GM23338 (cell line): ENCODE measurements around the gene BARX2. TPM values are rescaled to one million over a fixed set of nuclear protein-coding genes. Genes with fewer than 3 reads are reported as not detected.

Experiments used
- ATAC-seq: fragments of 200-7000 bp; cut with Tn5 transposase; 3 replicates; pipeline ENCODE4 v1.9.1; 2020
- DNase-seq: peaks from one replicate; pipeline ENCODE4 v3.0.0-alpha.2; 2015; ENCODE audit warnings: low spot score
- H2AFZ ChIP-seq: fragments of 200-600 bp; sonication (generic); 2 replicates; pipeline ENCODE4 v1.8.0; 2016; ENCODE audit warnings: antibody characterized with exemption, mild to moderate bottlenecking, moderate library complexity
- H3F3A ChIP-seq: fragments of 200-600 bp; sonication (generic); replicated peaks from 2 replicates; pipeline ENCODE4 v1.8.0; 2017; ENCODE audit warnings: antibody characterized with exemption, mixed run types, low read depth
- H3K27ac ChIP-seq: fragments of 200-600 bp; sonication (generic); 2 replicates; pipeline ENCODE4 v1.6.1; 2016; ENCODE audit warnings: low read depth
- H3K27me3 ChIP-seq: fragments of 200-600 bp; sonication (generic); 2 replicates; pipeline ENCODE4 v1.8.0; 2016; ENCODE audit warnings: mild to moderate bottlenecking, mixed run types, moderate library complexity; ENCODE audit not compliant: insufficient read depth
- H3K36me3 ChIP-seq: fragments of 200-600 bp; sonication (generic); 2 replicates; pipeline ENCODE4 v1.8.0; 2016; ENCODE audit warnings: mild to moderate bottlenecking; ENCODE audit not compliant: insufficient read depth
- H3K4me1 ChIP-seq: fragments of 200-600 bp; sonication (generic); 2 replicates; pipeline ENCODE4 v1.8.0; 2016; ENCODE audit warnings: mild to moderate bottlenecking, moderate library complexity; ENCODE audit not compliant: insufficient read depth
- H3K4me2 ChIP-seq: fragments of 200-600 bp; sonication (generic); 2 replicates; pipeline ENCODE4 v1.7.1; 2017; ENCODE audit warnings: mixed run types
- H3K4me3 ChIP-seq: fragments of 200-600 bp; sonication (generic); 2 replicates; pipeline ENCODE4 v1.6.1; 2016; ENCODE audit warnings: mixed run types
- H3K79me2 ChIP-seq: fragments of 200-600 bp; sonication (generic); replicated peaks from 2 replicates; pipeline ENCODE4 v1.8.0; 2017; ENCODE audit warnings: mild to moderate bottlenecking; ENCODE audit not compliant: insufficient read depth
- H3K9me2 ChIP-seq: fragments of 200-600 bp; sonication (generic); 2 replicates; pipeline ENCODE4 v1.8.0; 2017; ENCODE audit not compliant: insufficient read depth
- H4K20me1 ChIP-seq: fragments of 200-600 bp; sonication (generic); replicated peaks from 2 replicates; pipeline ENCODE4 v1.8.0; 2017; ENCODE audit warnings: mild to moderate bottlenecking; ENCODE audit not compliant: insufficient read depth
- H3K27ac Mint-ChIP-seq: 2 replicates; pipeline ENCODE4 v1.8.0; 2020; ENCODE audit warnings: inconsistent platforms, mild to moderate bottlenecking, moderate library complexity, mixed read lengths
- H3K27me3 Mint-ChIP-seq: 3 replicates; pipeline ENCODE4 v1.8.0; 2022; ENCODE audit warnings: low read depth, mild to moderate bottlenecking, moderate library complexity, mixed read lengths, inconsistent platforms; ENCODE audit not compliant: insufficient read depth, poor library complexity
- H3K36me3 Mint-ChIP-seq: 3 replicates; pipeline ENCODE4 v1.8.0; 2021; ENCODE audit warnings: low read depth, mild to moderate bottlenecking, inconsistent platforms, moderate library complexity, mixed read lengths
- H3K4me1 Mint-ChIP-seq: 3 replicates; pipeline ENCODE4 v1.8.0; 2020; ENCODE audit warnings: mild to moderate bottlenecking, inconsistent platforms, mixed read lengths
- H3K4me3 Mint-ChIP-seq: 3 replicates; pipeline ENCODE4 v1.8.0; 2021; ENCODE audit warnings: moderate library complexity, mild to moderate bottlenecking, inconsistent platforms, mixed read lengths
- H3K9me3 Mint-ChIP-seq: 3 replicates; pipeline ENCODE4 v1.8.0; 2020; ENCODE audit warnings: moderate library complexity, mild to moderate bottlenecking, inconsistent platforms, mixed read lengths
- CREB1 ChIP-seq: fragments of 250-450 bp; sonication (Bioruptor Pico); IDR thresholded peaks from 2 replicates; pipeline ENCODE4 v1.5.0; 2020; ENCODE audit warnings: low read depth, mild to moderate bottlenecking, moderate library complexity
- CTCF ChIP-seq, 2 experiments: fragments of 200-600 bp in 1 of 2; sonication (generic) in 1 of 2; conservative IDR thresholded peaks; 2 replicates each; pipeline versions ENCODE4 v1.5.1 to v1.6.1; 2016 to 2017; ENCODE audit warnings: antibody characterized with exemption in 2 of 2, low read depth in 2 of 2, mild to moderate bottlenecking in 2 of 2, moderate library complexity in 1 of 2
- ETS1 ChIP-seq: IDR thresholded peaks from 2 replicates; pipeline ENCODE4 v1.6.1; 2016; ENCODE audit warnings: antibody characterized with exemption
- EZH2phosphoT487 ChIP-seq: fragments of 200-600 bp; sonication (generic); IDR thresholded peaks from one replicate; pipeline ENCODE4 v1.8.1; 2018; ENCODE audit warnings: antibody characterized with exemption; ENCODE audit not compliant: unreplicated experiment
- JUNB ChIP-seq: IDR thresholded peaks from one replicate; pipeline ENCODE4 v1.6.1; 2016; ENCODE audit warnings: antibody characterized with exemption; ENCODE audit not compliant: unreplicated experiment
- NANOG ChIP-seq: IDR thresholded peaks from 2 replicates; pipeline ENCODE4 v1.6.1; 2016; ENCODE audit warnings: antibody characterized with exemption, borderline replicate concordance
- POLR2AphosphoS5 ChIP-seq: IDR thresholded peaks from 2 replicates; pipeline ENCODE4 v1.6.1; 2016; ENCODE audit warnings: antibody characterized with exemption, low read depth
- REST ChIP-seq: IDR thresholded peaks from one replicate; pipeline ENCODE4 v1.6.1; 2018; ENCODE audit warnings: antibody characterized with exemption; ENCODE audit not compliant: unreplicated experiment
- STAT1 ChIP-seq: IDR thresholded peaks from one replicate; pipeline ENCODE4 v1.6.1; 2016; ENCODE audit warnings: antibody characterized with exemption; ENCODE audit not compliant: unreplicated experiment
- ZNF114 ChIP-seq: fragments of 250-450 bp; sonication (Bioruptor Pico); IDR thresholded peaks from 2 replicates; pipeline ENCODE4 v1.5.0; 2020; ENCODE audit warnings: mild to moderate bottlenecking, moderate library complexity
- ZNF331 ChIP-seq: fragments of 250-450 bp; sonication (Bioruptor Pico); IDR thresholded peaks from 2 replicates; pipeline ENCODE4 v1.5.0; 2020; ENCODE audit warnings: low read depth, mild to moderate bottlenecking, moderate library complexity
- polyA plus RNA-seq: library from polyadenylated mRNA; unstranded; fragments of >200 nt; fragmentation: Nextera tagmentation; extraction: Ambion mirVana; gene quantifications from 2 replicates; pipeline ENCODE4 v1.2.1, GENCODE V29; 2016
- total RNA-seq: library from RNA; depleted of rRNA; stranded (reverse); fragments of >200 nt; shearing (Covaris generic); gene quantifications from 2 replicates; pipeline ENCODE4 v1.2.3, GENCODE V29; 2014

The BARX2 gene
- total and polyA plus RNA-seq, 2 experiments from 2014 or later = not detected

- TF ChIP-seq ETS1 (no peak), JUNB (no peak), CREB1 (no peak), POLR2AphosphoS5 (no peak), ZNF331 (CRISPR knock-in tag) (no peak), STAT1 (no peak), NANOG (no peak), CTCF (conservative IDR thresholded peaks at IDR 0.05; ENCODE audit: low read depth in 2 of 2) (no peak), REST (no peak)
These were observed 29.1 kb downstream of the BARX2 start (continued) for GRCh38 chr11:129404731-129405130.

- no peaks in the 10 kb centered on the region for H3F3A ChIP-seq
- no peaks in the 10 kb centered on the region for H3K27me3 ChIP-seq
- Mint-ChIP-seq H3K27ac (no peak overlapping the region), H3K4me3 (no peak overlapping the region), H3K27me3 (peaks cover 2% of the 10 kb centered on the region), H3K9me3 (no peaks in the 10 kb centered on the region), H3K4me1 (no peaks in the 10 kb centered on the region), H3K36me3 (no peaks in the 10 kb centered on the region)
- no peaks in the 10 kb centered on the region for H3K9me2 ChIP-seq
- H3K4me3 ChIP-seq = no peak overlapping the region
- no peaks in the 10 kb centered on the region for H3K4me1 ChIP-seq
- no peak overlapping the region for H3K4me2 ChIP-seq
- TF ChIP-seq ETS1 (no peak), POLR2AphosphoS5 (no peak), REST (no peak), EZH2phosphoT487 (no peak), JUNB (no peak), ZNF114 (CRISPR knock-in tag) (no peak)
- no peak for ATAC-seq
- H3K36me3 ChIP-seq = no peaks in the 10 kb centered on the region
- no peaks in the 10 kb centered on the region for H4K20me1 ChIP-seq
- H3K27ac ChIP-seq = no peak overlapping the region
- H3K79me2 ChIP-seq = no peaks in the 10 kb centered on the region
- DNase-seq = no peak
- no peak overlapping the region for H2AFZ ChIP-seq
These were observed 33.3 kb downstream of the BARX2 start for GRCh38 chr11:129408865-129409444.
